ENCODE measurements around the gene HHAT.
A peak's percentile ranks its signal among the peaks of the same experiment; 100 is the strongest.

The HHAT gene

GRCh38 chr1:210445931-210446330, 117.2 kb downstream of the HHAT start:
- no peak for DNase-seq

- peak in 1 of 2 donors; percentile 3 for DNase-seq
Observed at GRCh38 chr1:210446479-210446878, 117.8 kb downstream of the HHAT start.

GRCh38 chr1:210447456-210448057, 118.9 kb downstream of the HHAT start:
- no peak for DNase-seq

GRCh38 chr1:210448297-210448892, 119.7 kb downstream of the HHAT start:
- DNase-seq: peak; percentile 10 to 46

GRCh38 chr1:210455840-210456603, 127.3 kb downstream of the HHAT start:
- DNase-seq: no peak

GRCh38 chr1:210456731-210457255, 128.1 kb downstream of the HHAT start:
- peak; percentile 2 to 60 for DNase-seq

GRCh38 chr1:210457568-210457967, 128.9 kb downstream of the HHAT start:
- DNase-seq: no peak

- DNase-seq: no peak
Observed at GRCh38 chr1:210464519-210465039, 135.9 kb downstream of the HHAT start.

- no peak for DNase-seq
Observed at GRCh38 chr1:210465150-210465549, 136.4 kb downstream of the HHAT start.

- no peak for DNase-seq
Observed at GRCh38 chr1:210467440-210468043, 138.8 kb downstream of the HHAT start.

- DNase-seq: no peak
Observed at GRCh38 chr1:210469441-210469840, 140.7 kb downstream of the HHAT start.

GRCh38 chr1:210475321-210475720, 146.6 kb downstream of the HHAT start:
- peak in 1 of 2 donors; percentile 23 for DNase-seq

- no peak for DNase-seq
Observed at GRCh38 chr1:210475806-210476205, 147.1 kb downstream of the HHAT start.

- DNase-seq: no peak
Observed at GRCh38 chr1:210476730-210477129, 148.0 kb downstream of the HHAT start.

- no peak for DNase-seq
Observed at GRCh38 chr1:210477328-210477924, 148.7 kb downstream of the HHAT start.

GRCh38 chr1:210478820-210479219, 150.1 kb downstream of the HHAT start:
- no peak for DNase-seq

GRCh38 chr1:210482491-210482890, 153.8 kb downstream of the HHAT start:
- DNase-seq: no peak

- no peak for DNase-seq
Observed at GRCh38 chr1:210482945-210483617, 154.4 kb downstream of the HHAT start.

- DNase-seq: no peak
Observed at GRCh38 chr1:210483821-210484220, 155.1 kb downstream of the HHAT start.

- DNase-seq: no peak
Observed at GRCh38 chr1:210487021-210487420, 158.3 kb downstream of the HHAT start.

GRCh38 chr1:210489491-210489890, 160.8 kb downstream of the HHAT start:
- DNase-seq: no peak

GRCh38 chr1:210490781-210491180, 162.1 kb downstream of the HHAT start:
- DNase-seq: no peak

Data from inflammatory macrophage treated with lipopolysaccharide for 1 hour (primary cell).